GM19463 (cell line): ENCODE measurements around the gene RNF208.
A peak's percentile ranks its signal among the peaks of the same experiment; 100 is the strongest.

Experiments used
- ATAC-seq: cut with Tn5 transposase; IDR thresholded peaks from one replicate; pipeline ENCODE4 v1.9.1; 2021; ENCODE audit warnings: mild to moderate bottlenecking, moderate library complexity; ENCODE audit not compliant: unreplicated experiment

Gene RNF208

DNA sequence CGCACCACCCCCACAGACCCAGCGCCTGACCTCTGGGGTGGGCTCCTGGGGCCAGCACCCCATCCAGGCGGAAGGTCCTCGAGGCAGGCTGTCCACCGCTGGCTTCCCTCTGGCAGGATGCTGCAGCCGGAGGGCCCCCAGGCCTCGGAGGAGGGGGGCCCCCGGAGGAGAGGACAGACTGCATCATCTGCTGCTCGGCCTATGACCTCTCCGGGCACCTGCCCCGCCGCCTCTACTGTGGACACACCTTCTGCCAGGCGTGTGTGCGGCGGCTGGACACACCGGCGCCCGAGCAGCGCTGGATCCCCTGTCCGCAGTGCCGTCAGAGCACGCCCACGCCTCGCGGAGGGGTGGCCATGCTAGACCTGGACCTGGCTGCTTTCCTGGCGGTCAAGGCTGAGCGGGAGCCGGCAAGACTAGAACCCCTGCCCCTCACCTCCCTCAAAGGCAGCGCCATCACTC lies 6.5 kb upstream of the RNF208 start:
- no peak for ATAC-seq

DNA sequence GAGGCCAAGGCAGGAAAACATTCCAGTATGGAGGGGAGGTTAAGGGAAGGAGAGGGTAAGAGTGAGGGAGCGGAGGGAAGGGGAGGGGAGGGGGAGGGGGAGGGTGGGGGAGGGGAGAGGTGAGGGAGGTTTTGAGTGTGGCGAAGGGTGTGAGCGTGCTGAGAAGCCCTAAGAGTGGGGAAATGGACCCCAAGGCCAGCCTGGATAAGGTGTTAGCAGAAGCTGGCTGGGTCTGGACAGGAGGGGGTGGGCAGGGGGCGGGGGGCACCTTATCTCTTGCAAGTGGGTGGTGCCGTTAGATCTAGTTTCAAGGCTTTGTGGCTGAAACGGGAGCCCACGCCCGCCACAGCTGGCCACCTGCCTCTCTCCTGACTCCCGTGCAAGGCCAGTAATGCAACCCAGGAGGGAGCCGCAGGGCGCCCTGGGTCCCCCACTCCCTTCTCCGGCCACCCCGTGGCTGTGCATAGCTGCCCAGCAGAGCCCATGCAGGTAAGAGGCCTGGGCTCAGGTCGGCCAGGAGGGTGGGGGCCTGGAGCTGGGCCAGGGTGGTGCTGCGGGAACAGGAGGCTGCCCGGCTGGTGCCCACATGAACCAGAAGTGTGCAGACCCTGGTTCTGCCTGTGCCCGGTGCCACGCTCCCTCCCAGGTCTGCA lies 5.9 kb upstream of the RNF208 start:
- no peak for ATAC-seq

DNA sequence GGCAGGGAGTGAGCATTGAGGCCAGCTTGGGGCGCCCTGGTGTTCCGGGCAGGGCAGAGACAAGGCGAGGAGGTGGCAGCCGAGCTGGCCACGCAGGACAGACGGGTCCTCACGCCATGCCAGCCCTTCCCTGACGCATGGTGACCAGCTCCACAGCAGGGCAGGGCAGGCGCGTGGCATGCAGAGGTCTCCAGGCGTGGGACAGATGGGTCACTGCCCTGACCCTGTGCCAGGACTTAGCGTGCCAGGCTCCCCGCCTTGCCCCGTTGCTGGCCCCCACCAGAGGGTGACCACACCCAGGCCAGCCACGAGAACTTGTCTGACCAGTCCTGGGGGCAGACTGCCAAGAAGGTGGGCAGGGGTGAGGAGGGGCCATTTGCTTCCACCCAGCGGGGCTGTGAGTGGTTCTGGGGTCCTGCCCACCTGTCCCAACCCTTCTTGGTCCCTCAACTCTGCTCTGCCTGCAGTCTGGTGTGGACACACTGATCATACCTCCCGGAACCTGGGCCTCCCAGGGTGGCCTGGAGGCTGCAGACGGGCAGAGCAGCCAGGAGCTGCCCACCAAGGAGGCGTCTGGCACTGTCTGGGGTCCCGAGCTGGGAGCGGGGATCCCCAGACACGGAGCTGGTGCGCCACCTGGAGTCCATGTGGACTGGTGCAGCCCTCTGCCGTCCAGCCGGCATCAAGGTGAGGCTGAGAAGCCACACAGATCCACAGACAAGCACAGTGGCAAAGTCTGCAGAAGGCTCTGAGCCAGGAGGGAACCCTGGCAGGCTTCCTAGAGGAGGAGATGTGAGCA lies 5.2 kb upstream of the RNF208 start, which contains the start of gene RNF224:
Gene RNF224 (plus strand): TSS at position 449 of the 799 bp plus-strand sequence. CDS start 834 bp downstream, outside the sequence.
- ATAC-seq = no peak

DNA sequence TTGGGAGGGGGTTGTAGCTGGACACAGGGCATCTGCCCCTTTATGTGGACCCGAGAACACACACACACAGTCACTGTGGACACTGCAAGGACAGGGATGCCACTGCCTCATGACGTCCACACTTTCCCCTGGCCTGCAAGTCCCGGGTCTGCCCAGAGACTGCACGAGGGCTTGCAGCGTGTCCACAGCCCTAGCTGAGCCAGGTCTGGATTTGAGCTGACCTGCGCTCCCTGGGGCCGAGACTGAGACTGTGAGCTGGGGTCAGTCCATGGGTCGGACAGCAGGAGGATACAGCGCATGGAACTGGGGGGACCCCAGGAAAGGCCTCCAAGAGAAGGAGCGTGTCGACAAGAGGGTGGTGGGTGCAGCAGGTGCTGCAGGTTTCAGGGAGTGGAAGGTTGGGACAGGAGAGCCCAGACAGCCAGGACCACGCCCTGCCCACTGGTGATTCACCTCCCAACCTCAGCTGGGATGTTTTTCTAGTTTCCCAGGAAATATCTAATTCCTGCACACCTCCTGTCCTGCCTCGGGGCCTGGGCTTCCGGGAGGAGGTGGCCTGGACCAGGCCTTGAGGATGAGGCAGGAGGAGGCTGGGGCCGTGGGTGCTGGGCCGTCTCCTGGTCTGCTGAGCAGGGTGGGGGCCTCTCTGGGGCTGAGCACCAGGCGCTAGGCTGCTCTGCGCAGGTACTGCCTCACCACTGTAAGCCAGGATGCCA lies 4.5 kb upstream of the RNF208 start:
- ATAC-seq = no peak

DNA sequence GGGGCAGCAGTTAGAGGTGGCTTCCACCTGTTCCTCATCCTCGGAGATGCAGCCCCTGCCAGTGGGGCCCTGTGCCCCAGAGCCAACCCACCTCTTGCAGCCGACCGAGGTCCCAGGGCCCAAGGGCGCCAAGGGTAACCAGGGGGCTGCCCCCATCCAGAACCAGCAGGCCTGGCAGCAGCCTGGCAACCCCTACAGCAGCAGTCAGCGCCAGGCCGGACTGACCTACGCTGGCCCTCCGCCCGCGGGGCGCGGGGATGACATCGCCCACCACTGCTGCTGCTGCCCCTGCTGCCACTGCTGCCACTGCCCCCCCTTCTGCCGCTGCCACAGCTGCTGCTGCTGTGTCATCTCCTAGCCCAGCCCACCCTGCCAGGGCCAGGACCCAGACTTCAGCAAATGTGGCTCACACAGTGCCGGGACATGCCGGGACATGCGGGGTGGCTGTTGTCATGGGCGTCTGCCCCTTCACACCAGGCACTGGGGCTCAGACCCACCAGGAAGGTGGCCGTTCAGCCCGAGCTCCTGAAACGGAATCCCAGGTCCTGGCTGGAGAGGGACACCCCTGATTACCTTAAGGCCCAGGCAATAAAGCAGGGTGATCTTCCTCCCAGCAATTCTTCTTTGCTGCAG lies 3.8 kb upstream of the RNF208 start:
- no peak for ATAC-seq

DNA sequence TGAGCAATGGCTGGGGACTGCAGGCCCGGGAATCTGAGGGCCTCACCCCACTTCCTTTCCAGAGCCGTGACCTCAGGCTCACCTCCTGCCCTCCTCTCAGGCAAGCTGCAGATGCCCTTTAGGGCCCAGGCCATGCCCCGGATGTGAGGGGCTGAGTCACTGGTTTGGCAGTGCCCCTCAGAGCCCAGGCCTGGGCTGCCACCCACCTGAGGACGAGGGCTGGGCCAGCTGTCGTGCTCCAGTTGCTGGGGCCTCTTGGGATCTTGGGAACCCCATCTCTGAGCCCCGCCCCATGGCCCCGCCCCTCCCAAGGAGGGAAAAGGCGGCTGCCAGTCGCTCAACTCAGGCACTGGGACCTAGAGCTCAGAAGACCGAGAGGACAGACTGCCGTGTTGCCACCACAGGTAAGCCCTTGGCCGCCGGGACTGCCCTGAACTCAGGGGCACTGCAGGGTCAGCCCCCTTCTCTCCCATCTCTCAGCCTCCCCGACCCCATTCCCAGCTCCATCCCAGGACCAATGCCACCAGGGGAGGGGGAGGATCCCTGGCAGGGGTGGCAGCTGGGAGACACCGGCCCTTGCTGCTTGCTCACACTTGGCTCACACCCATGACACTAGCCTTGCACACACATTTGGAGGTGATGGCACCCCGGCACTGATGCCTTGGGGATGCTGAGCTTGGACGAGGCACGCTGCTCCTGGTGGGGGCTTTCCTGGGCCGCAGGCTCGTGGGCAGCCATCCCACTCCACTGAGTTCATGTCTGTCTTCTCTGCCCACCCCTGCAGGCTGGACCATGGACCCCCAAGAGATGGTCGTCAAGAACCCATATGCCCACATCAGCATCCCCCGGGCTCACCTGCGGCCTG lies 3.0 kb upstream of the RNF208 start, which contains the start of gene CYSRT1:
Gene CYSRT1 (plus strand): TSS at position 345 of the 865 bp plus-strand sequence. CDS start 448 bp downstream, at position 793.
- ATAC-seq = no peak

DNA sequence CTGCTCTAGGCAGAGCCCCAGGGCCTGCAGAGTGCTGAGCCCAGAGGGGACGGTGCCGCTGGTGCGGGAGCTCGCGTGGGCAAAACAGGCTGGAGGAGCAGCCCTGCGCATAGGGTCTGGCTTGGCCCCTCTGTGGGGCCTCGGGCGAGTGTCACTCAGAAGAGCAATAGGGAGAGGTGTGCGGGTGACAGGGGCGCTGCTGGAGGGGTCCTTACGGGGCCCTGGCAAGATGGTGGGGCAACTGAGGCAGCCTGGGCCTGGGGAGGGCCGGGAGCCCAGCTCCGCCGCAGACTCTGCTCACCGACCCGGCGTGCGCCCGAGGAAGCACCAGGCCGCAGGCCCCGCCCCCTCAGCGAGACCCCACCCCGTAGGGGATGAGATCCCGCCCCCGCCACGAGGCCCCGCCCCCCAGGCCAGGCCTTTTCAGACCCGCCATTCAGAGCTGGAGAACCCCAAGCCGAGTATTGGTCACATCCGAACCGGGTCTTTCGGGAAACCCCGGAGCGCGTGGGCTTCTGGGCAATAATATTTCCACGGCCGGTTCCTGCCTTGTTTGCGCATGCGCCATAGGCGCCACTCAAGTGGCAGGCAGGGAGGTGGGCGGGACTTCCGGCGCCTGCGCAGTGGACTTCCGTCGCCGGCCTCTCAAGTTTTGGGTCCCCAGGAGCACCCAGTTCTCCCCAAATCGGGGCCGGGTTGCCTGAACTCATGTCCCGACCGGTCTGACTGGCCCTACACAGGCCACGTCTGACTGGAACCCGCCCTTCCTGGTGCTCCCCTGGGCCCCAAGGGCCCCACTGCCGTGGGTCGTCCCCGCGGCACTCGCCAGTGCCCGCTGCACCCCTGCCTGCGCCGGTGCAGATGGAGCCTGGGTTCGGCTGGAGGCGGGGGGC lies 1.3 kb upstream of the RNF208 start:
- peak; percentile 65 for ATAC-seq

DNA sequence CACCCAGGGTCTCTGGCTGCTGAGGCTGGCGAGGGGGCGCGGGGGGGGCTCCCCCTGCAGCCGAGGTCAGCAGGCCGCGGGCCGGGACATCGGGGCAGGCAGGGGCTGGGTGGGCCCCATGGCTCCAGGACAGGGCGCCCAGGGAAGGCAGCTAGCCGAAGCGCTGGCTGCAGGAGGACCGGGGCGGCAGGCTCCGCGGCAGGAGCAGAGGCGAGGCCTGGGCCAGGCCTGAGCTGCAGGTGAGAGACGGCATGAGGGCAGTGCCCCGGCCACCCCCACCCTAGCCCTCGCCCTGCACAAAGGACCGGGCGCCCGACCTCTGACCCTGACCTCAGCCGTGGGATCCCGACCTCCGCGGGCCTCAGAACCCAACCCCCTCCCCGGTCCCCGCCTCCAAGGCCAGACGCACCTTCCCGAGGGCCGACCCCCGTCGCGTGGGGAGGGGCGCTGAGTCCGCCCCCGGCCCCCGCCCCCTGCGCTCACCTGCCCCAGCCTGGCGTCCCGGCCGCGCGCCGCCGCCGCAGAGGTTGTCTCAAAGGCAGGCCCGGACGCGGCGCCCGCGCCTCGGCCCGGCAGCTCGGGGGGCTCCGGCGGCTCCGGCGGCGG lies 431 bp downstream of the RNF208 start:
- ATAC-seq = no peak

DNA sequence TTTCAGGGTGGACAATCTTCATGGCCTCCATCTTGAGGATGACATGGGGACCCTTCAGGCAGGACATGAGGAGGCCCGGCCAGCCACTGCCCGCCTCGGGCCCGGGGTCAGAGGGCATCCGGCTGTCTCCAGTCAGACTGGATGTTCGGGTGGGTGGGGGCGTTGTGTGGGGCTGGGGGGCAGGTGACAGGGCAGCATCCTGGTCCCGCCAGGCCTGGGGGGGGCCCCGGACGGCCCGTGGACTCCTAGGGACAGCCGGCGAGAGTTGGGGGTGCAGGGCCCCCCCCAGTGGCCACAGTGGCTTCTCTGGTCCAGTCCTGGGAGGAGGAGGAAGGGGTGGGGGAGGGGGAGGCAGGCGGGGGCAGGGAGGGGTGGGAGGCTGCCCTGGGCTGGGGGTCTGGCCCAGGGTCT lies 940 bp downstream of the RNF208 start:
- no peak for ATAC-seq

DNA sequence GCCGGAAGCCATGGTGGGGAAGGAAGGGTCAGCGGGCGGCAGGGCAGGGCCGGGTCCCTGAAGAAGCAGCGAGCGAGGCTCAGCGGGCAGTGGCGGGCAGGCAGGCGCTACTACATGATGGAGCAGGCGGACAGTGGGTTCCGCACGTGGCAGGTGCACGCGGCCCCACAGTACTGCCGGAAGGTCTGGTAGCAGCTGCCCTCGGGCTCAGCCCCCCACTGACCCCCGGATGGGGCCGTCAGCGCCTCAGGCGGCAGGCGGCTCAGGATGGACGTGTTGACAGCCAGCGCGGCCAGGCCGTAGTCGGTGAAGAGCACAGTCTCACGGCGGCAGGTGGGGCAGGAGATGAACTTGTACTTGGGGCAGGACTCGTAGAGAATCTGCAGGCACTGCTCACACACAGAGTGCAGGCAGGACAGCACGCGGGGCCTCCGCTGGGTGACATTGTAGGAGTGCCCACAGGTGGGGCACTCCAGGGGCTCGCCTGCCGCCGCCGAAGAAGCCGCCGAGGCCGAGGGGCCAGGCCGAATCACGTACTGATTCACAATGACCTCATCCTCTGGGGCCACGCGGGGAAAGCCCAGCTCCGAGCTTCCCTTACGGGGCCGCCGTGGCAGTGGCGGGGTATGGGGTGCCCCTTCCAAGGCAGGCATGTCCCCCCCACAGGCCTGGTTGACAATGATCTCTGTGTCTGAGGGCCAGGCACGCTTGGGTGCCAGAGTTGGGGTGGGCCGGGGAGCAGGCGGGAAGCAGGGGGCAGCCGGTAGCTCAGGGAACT lies 1.5 kb downstream of the RNF208 start:
- no peak for ATAC-seq

DNA sequence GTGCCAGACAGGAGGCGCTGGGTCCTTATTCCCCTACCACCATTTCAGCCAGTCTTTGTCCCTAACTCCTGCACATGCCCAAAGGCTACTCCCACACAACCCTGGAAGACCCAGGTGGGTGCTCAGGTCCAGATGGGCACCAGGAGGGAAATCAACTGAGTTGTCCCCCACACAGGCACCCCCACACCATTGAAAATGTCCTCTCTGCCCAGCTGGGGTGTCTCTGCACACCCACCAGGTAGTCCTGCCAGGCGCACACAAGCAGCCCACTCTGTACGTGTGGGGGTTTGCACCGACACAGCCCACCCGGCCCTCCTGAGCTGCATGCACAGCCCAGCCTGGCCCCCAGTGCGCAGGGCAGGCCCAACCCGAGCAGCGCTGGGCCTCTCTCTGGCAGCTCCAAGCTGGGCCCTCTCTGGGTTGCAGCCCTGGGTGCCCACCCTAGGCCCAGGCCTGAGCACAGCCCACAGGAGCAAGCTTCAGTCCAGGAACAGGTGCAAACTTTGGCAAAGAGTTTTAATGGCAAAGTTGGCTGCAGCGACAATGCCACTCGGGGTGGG lies 2.2 kb downstream of the RNF208 start:
- no peak for ATAC-seq

DNA sequence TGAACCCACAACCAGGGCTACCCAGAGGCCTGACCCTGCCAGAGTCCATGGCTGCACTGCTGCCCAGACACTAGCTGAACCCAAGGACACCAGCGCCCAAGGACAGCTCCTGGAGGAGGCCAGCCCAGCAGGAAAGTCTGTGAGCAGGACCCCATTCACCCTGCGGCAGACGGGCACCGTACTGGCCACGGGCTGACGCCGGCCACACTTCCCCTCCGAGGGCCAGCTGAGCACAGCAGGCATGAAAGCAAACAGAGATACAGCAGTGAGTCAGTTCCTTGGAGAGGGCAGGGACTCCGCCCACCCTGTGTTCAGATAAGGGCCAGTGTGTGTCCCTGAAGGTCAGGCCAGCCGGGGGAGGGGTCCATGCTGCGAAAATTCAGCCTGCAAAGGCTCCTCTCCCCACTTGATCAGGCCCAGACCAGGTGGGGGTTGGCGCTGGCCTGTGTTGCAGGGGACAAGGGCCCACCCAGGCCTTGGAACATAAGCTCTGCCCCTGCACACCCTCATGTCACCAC lies 3.2 kb downstream of the RNF208 start:
- ATAC-seq = no peak

DNA sequence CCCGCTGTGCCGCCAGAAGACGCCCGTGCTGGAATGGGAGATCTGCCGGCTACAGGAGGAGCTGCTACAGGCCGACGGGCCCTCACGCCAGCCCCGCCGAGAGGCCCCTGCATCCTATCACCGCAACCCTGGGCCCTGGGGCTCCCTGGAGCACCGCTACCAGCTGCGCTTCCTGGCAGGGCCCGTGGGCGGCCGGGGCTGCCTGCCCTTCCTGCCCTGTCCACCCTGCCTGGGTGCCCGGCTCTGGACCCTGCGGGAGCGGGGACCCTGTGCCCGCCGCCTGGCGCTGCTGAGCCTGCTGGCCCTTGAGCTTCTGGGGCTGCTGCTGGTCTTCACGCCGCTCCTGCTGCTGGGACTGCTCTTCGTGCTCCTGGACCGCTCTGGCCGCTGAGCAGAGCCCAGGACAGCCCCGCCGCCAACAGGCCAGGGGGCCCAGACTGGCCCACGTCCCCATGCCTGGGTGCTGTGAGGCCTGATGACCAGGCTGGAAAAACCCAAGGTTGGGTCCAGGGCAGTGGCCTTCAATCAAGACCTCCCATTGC lies 3.8 kb downstream of the RNF208 start:
- no peak for ATAC-seq

DNA sequence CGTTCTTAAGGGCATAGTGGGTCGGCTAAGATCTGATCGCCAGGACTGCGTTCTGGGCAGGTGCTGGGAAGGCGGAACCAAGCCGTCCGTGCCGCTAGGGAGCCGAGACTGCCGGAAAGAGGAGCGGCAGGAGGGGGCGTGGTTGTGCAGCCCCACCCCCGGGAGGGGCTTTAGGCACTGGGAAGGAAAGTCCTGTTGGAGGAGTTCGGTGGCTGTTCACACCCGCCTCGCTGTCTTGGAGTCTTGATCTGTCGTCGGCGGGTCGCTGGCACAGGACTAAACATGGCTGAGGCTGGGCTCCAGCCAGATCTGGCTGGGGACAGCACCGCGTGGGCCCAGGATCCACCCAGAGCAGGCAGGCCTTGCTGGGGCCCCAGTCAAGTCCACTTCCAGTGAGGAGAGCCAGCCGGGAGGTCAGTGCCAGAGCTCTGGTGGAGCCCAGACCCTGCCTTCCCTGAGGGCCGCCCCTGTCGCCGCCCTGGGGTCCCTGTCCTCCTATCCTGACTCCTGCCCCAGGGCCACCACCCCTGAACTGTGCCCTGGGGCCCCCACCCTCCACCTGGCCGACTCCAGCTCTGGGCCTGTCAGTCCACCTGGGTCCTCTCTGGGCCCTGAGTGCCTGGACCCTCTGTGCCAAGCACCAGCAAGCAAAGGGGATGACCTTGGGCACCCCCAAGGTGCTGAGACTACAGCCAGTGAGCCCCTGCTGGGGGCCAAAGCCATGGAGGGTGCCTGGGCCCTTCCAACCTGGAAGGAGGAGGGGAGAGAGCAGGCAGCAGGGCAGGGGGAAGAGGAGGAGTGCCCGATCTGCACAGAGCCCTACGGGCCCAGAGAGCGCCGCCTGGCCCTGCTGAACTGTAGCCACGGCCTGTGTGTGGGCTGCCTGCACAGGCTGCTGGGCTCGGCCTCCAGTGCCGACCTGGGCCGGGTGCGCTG lies 4.5 kb downstream of the RNF208 start:
- ATAC-seq = no peak

DNA sequence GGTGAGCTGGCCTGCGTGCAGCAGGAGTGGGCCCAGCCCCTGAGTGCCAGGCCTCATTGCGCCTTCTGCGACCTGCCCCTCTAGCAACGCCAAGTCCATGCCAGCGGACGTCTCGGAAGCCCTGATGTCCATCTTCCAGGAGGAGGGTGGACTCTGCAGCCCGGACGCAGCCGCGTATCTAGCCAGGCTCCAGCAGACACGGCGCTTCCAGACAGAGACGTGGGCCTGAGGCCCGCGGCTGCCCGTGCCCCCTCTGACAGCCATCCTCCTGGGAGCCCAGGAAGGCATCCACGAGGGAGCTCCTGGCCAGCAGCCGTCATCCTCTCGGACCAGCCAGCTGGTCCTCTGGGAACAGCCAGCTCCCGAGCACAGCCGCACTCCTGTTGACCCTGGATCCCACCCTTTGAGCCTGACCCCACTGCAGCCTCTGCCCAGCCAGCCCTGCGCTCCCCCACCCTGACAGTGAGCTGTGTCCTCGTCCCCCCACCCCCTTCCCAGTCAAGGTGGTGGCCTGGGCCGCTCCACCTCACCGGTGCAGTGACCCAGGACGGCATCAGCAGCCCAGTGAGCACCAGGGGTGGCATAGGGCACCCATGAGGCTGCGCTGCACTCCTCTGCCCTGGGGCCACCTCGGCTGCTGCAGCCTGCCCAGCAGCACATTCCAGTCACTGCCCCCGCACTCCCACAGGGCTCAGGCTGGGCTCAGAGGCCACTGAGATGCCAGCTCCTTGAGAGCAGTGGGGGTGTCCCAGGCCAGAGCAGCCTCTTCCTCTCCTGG lies 5.7 kb downstream of the RNF208 start:
- ATAC-seq = no peak
